DMS53 (cell line): ENCODE results near the gene BRINP1.

ENCODE experiments used
- DNase-seq: peaks from one replicate; lab custom pipeline; 2025; lab: John Stamatoyannopoulos, UW

The BRINP1 gene

GRCh38 chr9:119126040-119126439 lies 243.2 kb downstream of the BRINP1 start:
- no peak for DNase-seq

GRCh38 chr9:119121899-119122298 lies 247.3 kb downstream of the BRINP1 start:
- no peak for DNase-seq

GRCh38 chr9:119117409-119117808 lies 251.8 kb downstream of the BRINP1 start:
- DNase-seq: no peak
